A549 treated with GW870086 at 1 μM for 4 hours (cell line): ENCODE data around the gene FES. TPM values are rescaled to one million over a fixed set of nuclear protein-coding genes. Genes with fewer than 3 reads are reported as not detected.

Source experiments
- total RNA-seq: library from RNA; stranded (reverse); fragments of 200-300 nt; extraction: Qiagen RNA extraction; gene quantifications from 5 replicates; pipeline ENCODE4 v1.2.3, GENCODE V29; 2022; ENCODE audit warnings: low read depth

The FES gene
- total RNA-seq, result 0.51 to 1.3 TPM (median 0.99 TPM) in 5 replicates

GRCh38 chr15:90883976-90884718, at the start of gene FES:
TSS of gene FES (plus strand) at chr15:90884504. CDS start at chr15:90885046, 542 bp downstream.

DNA sequence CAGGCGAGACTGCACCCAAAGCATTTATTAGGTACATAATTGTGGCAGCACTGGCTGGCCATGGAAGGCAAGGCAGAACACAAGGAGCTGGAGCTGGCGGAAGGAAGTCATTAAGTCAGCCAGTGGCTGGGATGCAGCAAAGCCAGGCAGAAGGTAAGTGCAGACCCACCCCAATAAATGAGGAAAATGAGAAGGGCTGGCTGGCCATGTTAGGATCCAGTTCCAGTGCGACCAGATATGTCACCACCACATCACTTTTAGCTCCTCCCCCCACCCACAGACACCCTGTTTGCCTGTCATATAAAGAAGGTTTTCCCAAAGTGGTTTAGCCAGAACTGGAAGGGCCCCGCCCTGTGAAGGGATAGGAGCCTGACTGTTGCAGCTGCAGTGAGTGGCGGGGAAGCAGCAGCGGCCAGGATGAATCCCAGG, 16.0 kb upstream of the FES start, which contains the start of gene FURIN:
Gene FURIN (plus strand): TSS at position 328 of the 429 bp plus-strand sequence. CDS start 7,153 bp downstream, outside the sequence.

DNA sequence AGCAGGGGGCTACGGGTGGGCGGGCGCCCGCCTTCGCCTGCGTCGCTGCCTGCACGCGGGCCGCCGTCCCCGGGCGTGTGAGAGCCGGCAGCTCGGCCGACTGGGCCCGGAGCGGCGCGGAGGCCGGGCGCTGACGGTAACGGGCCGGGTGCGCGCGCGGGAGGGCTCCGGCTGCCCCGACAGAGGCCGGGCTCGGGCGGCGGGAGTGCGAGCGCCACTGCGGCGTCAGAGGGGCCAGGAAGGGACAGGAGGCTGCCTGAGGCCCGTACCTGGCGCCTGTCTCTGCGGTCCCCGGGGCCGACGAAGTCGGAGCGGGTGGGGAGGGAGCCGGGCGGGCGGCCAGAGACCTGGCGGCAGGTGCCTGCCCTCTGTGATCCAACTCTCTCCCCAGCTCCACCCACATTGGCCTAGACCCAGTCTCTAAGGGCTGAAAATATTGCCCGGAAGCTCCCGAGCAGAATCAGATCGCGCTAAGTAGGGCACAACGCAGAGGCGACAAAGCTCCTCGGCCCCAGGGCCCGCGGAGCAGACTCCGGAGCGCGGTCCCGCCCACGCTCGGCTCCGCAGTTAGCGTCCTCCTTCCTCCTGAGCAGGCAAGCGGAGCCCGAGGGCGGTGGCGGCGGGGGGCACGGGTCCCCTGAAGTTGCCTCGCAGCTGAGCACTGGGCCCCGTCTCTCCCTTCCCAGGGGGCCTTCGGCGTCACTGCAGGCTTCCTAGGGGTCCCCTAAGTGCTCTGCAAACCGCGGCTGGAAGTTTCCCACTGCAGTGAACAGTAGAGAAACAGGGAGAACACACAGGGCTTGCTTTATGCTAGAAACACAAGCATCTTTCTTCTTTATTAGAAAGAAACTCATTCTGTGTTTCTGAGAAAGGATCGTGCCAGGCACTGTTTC, 18.8 kb downstream of the FES start, which contains the start of gene MAN2A2:
Gene MAN2A2 (plus strand): TSS at position 463 of the 893 bp plus-strand sequence. CDS start 906 bp downstream, outside the sequence.

GRCh38 chr15:90931828-90932659, 47.7 kb downstream of the FES start, which contains the start of gene HDDC3:
TSS of gene HDDC3 (minus strand) at chr15:90932549. CDS start at chr15:90932540, 9 bp downstream.

DNA sequence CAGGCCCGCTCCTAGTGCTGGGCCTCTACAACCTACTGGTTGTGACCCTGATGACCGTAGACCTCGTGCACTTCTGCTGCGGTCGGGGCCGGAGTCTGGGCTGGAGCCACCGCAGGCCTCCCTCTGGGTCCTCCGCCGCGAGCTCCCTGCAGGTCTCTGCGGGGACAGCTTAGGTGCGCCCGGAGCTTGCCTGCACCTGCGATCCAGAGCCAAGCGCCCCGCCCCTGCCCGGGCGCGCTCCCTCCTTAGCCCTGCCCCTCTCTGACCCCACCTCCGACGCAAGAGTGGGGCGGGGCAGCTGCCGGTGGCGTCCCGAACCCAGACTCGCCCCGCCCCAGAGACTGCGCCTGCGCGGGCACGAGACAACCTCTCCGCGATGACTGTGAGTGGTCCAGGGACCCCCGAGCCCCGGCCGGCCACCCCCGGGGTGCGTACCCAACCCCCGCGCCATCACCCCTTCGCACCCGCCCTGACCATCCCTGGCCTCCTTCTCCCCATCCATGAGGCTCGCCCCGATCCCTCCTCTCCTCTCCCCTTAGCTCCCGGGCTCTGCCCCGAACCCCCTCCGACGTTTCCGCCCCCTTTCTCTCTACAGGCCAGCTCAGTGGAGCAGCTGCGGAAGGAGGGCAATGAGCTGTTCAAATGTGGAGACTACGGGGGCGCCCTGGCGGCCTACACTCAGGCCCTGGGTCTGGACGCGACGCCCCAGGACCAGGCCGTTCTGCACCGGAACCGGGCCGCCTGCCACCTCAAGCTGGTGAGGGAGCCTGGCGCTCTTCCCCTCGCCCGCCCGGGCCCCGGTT, 50.8 kb downstream of the FES start, which contains the start of gene UNC45A:
Gene UNC45A (plus strand): TSS at position 337 of the 803 bp plus-strand sequence. CDS start 40 bp downstream, at position 377.

Other genes starting within 250 kb of the FES start
- 11.0 to 13.3 TPM (median 11.9 TPM) in 5 replicates for gene BLM, start 167.2 kb upstream of the FES start, total RNA-seq
- gene FURIN, start 15.9 kb upstream of the FES start, total RNA-seq, result 43.7 to 65.2 TPM (median 59.3 TPM) in 5 replicates
- 21.5 to 31.1 TPM (median 29.2 TPM) in 5 replicates for gene MAN2A2, start 18.8 kb downstream of the FES start, total RNA-seq
- 27.1 to 34.8 TPM (median 30.9 TPM) in 5 replicates for gene HDDC3, start 48.0 kb downstream of the FES start, total RNA-seq
- gene UNC45A, start 50.8 kb downstream of the FES start, total RNA-seq, result 52.7 to 60.0 TPM (median 54.3 TPM) in 5 replicates
- 31.1 to 52.4 TPM (median 37.1 TPM) in 5 replicates for gene RCCD1, start 70.4 kb downstream of the FES start, total RNA-seq
- 181 to 221 TPM (median 207 TPM) in 5 replicates for gene PRC1, start 110.0 kb downstream of the FES start, total RNA-seq
- gene VPS33B, start 138.1 kb downstream of the FES start, total RNA-seq, result 12.3 to 17.6 TPM (median 15.0 TPM) in 5 replicates
- gene SV2B, start 215.8 kb downstream of the FES start, total RNA-seq, result 0.06 to 0.15 TPM (median 0.12 TPM) in 4 of 5 replicates, not detected in the other